HEK293 (cell line): ENCODE measurements around the gene IARS1.

Experiments
- CTCF ChIA-PET: fragments of 350-600 bp; formaldehyde crosslinking; extraction: SDS; loops from one replicate; lab custom pipeline; 2021; ENCODE audit warnings: antibody characterized with exemption; lab: Yijun Ruan, JAX
- POLR2A ChIA-PET: fragments of 300-600 bp; formaldehyde crosslinking; extraction: SDS; loops from one replicate; lab custom pipeline; 2020; ENCODE audit warnings: antibody characterized with exemption, inconsistent platforms; lab: Yijun Ruan, JAX
- H3K27ac ChIP-seq: fragments of 200-500 bp; sonication (Bioruptor generic); 2 replicates; pipeline ENCODE4 v1.5.1; 2014; ENCODE audit warnings: low read depth, low read length, control low read depth, inconsistent platforms; ENCODE audit errors: extremely low read depth
- H3K36me3 ChIP-seq, 2 experiments: fragments of 200-500 bp in 1 of 2; sonication (Bioruptor generic) in 1 of 2; 1 replicate in 1 of 2; 2 replicates in 1 of 2; pipeline ENCODE4 v1.5.1; 2014 to 2017; ENCODE audit warnings: inconsistent platforms in 2 of 2, low read length in 2 of 2; ENCODE audit not compliant: control insufficient read depth in 2 of 2, insufficient read depth in 1 of 2
- H3K4me1 ChIP-seq: fragments of 200-500 bp; sonication (Bioruptor generic); 2 replicates; pipeline ENCODE4 v1.5.1; 2014; ENCODE audit warnings: mild to moderate bottlenecking, low read length, inconsistent platforms; ENCODE audit not compliant: control insufficient read depth, insufficient read depth
- H3K4me3 ChIP-seq: 2 replicates; pipeline ENCODE4 v1.5.1; 2011; ENCODE audit warnings: low read depth, mild to moderate bottlenecking, control low read depth, low read length, moderate library complexity
- H3K9me3 ChIP-seq: fragments of 200-500 bp; sonication (Bioruptor generic); 2 replicates; pipeline ENCODE4 v1.5.1; 2014; ENCODE audit warnings: low read depth, low read length, inconsistent platforms; ENCODE audit not compliant: control insufficient read depth, insufficient read depth
- EGR2 ChIP-seq: fragments of 450-650 bp; formaldehyde crosslinking; IDR thresholded peaks from 2 replicates; pipeline ENCODE4 v1.5.1; 2016; ENCODE audit warnings: low read depth, missing biosample characterization, missing genetic modification characterization
- GLI2 ChIP-seq: fragments of 450-650 bp; formaldehyde crosslinking; IDR thresholded peaks from 2 replicates; pipeline ENCODE4; 2017; ENCODE audit warnings: missing biosample characterization, missing genetic modification characterization, low read depth, borderline replicate concordance
- HOXD13 ChIP-seq: sonication (generic); formaldehyde crosslinking; IDR thresholded peaks from 2 replicates; pipeline ENCODE4 v1.8.0; 2022; ENCODE audit warnings: missing genetic modification reagents, borderline replicate concordance
- MYNN ChIP-seq: fragments of 450-650 bp; formaldehyde crosslinking; IDR thresholded peaks from 2 replicates; pipeline ENCODE4 v1.5.1; 2016; ENCODE audit warnings: missing biosample characterization, missing genetic modification characterization, borderline replicate concordance
- SP2 ChIP-seq: fragments of 450-650 bp; formaldehyde crosslinking; IDR thresholded peaks from 2 replicates; pipeline ENCODE4 v1.5.1; 2016; ENCODE audit warnings: missing biosample characterization, missing genetic modification characterization
- ZBTB8A ChIP-seq: fragments of 450-650 bp; formaldehyde crosslinking; IDR thresholded peaks from 2 replicates; pipeline ENCODE4 v1.5.1; 2016; ENCODE audit warnings: missing biosample characterization, missing genetic modification characterization
- ZNF19 ChIP-seq: fragments of 450-650 bp; formaldehyde crosslinking; IDR thresholded peaks from 2 replicates; pipeline ENCODE4; 2016; ENCODE audit warnings: missing biosample characterization, missing genetic modification characterization, low read depth
- ZNF239 ChIP-seq: fragments of 450-650 bp; formaldehyde crosslinking; IDR thresholded peaks from 2 replicates; pipeline ENCODE4 v1.5.1; 2016; ENCODE audit warnings: missing biosample characterization, missing genetic modification characterization
- ZNF302 ChIP-seq: fragments of 450-650 bp; formaldehyde crosslinking; IDR thresholded peaks from 2 replicates; pipeline ENCODE4 v1.5.1; 2016; ENCODE audit warnings: missing biosample characterization, missing genetic modification characterization, low read depth
- ZNF529 ChIP-seq: fragments of 450-650 bp; formaldehyde crosslinking; IDR thresholded peaks from 2 replicates; pipeline ENCODE4 v1.5.1; 2017; ENCODE audit warnings: missing genetic modification characterization, missing biosample characterization; ENCODE audit not compliant: insufficient replicate concordance
- ZNF624 ChIP-seq: fragments of 450-650 bp; formaldehyde crosslinking; IDR thresholded peaks from 2 replicates; pipeline ENCODE4 v1.5.1; 2017; ENCODE audit warnings: missing biosample characterization, missing genetic modification characterization
- ZNF629 ChIP-seq: fragments of 450-650 bp; formaldehyde crosslinking; IDR thresholded peaks from 2 replicates; pipeline ENCODE4 v1.5.1; 2017; ENCODE audit warnings: missing biosample characterization, missing genetic modification characterization
- ZNF654 ChIP-seq: fragments of 450-650 bp; formaldehyde crosslinking; IDR thresholded peaks from 2 replicates; pipeline ENCODE4 v1.5.1; 2016; ENCODE audit warnings: low read depth, missing biosample characterization, missing genetic modification characterization
- ZNF660 ChIP-seq: fragments of 450-650 bp; IDR thresholded peaks from 2 replicates; pipeline ENCODE4 v1.5.1; 2018; ENCODE audit warnings: missing biosample characterization, mild to moderate bottlenecking, missing genetic modification characterization
- TF ChIP-seq, protein P1 (sequence below): fragments of 450-650 bp; formaldehyde crosslinking; IDR thresholded peaks from 2 replicates; pipeline ENCODE4 v1.5.1; 2016; ENCODE audit warnings: missing biosample characterization, missing genetic modification characterization
- TF ChIP-seq, protein P2 (sequence below): IDR thresholded peaks from 2 replicates; pipeline ENCODE4 v1.6.1; 2011; ENCODE audit warnings: mild to moderate bottlenecking, low read depth, low read length, borderline replicate concordance
- TF ChIP-seq, protein P3 (sequence below): fragments of 450-650 bp; formaldehyde crosslinking; IDR thresholded peaks from 2 replicates; pipeline ENCODE4 v1.5.1; 2017; ENCODE audit warnings: missing biosample characterization, missing genetic modification characterization

The IARS1 gene

DNA sequence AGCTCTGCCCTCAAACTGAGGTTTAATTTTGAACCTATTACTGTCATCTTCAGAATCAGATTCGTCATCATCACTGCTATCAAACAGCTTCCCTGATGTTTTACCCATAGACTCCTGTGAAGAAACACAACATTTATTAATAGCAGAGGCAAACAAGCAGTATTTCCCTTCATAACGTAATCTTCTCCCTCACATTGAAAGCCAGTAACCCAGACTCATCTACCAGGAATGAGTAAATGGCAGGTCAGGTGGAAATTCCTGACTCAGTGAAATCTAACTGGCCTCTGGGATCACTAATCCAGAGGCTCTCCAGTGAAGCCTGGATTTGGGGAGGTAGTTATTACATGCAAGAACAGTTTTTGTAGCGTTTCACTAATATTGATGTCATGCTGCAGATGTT lies 17.1 kb upstream of the IARS1 start:
- TF ChIP-seq ZNF660 (tag by site-specific recombination) (no peak), ZNF302 (no peak), ZBTB8A (tag by site-specific recombination) (no peak), ZNF654 (no peak), HOXD13 (CRISPR knock-in tag) (no peak), MYNN (tag by site-specific recombination) (no peak), ZNF239 (tag by site-specific recombination) (no peak), EGR2 (no peak), ZNF624 (tag by site-specific recombination) (no peak), SP2 (tag by site-specific recombination) (no peak), ZNF19 (tag by site-specific recombination) (no peak)
- TF ChIP-seq, protein P1, sequence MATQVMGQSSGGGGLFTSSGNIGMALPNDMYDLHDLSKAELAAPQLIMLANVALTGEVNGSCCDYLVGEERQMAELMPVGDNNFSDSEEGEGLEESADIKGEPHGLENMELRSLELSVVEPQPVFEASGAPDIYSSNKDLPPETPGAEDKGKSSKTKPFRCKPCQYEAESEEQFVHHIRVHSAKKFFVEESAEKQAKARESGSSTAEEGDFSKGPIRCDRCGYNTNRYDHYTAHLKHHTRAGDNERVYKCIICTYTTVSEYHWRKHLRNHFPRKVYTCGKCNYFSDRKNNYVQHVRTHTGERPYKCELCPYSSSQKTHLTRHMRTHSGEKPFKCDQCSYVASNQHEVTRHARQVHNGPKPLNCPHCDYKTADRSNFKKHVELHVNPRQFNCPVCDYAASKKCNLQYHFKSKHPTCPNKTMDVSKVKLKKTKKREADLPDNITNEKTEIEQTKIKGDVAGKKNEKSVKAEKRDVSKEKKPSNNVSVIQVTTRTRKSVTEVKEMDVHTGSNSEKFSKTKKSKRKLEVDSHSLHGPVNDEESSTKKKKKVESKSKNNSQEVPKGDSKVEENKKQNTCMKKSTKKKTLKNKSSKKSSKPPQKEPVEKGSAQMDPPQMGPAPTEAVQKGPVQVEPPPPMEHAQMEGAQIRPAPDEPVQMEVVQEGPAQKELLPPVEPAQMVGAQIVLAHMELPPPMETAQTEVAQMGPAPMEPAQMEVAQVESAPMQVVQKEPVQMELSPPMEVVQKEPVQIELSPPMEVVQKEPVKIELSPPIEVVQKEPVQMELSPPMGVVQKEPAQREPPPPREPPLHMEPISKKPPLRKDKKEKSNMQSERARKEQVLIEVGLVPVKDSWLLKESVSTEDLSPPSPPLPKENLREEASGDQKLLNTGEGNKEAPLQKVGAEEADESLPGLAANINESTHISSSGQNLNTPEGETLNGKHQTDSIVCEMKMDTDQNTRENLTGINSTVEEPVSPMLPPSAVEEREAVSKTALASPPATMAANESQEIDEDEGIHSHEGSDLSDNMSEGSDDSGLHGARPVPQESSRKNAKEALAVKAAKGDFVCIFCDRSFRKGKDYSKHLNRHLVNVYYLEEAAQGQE (tag by site-specific recombination): no peak
- TF ChIP-seq, all 188 proteins: peak for 0
- no peak overlapping the region for H3K27ac ChIP-seq
- ChIA-PET CTCF (interaction anchor here (0.7 kb wide), 1 partner anchor 187 kb away, joined by 3 read pairs; no protein-coding TSS in a partner anchor), POLR2A (no interaction called here)
- no peaks in the 10 kb centered on the region for H3K4me1 ChIP-seq
- H3K4me3 ChIP-seq: no peak overlapping the region
- H3K36me3 ChIP-seq: peaks cover 37 to 91% of the 10 kb centered on the region in 2 experiments
- no peaks in the 10 kb centered on the region for H3K9me3 ChIP-seq

DNA sequence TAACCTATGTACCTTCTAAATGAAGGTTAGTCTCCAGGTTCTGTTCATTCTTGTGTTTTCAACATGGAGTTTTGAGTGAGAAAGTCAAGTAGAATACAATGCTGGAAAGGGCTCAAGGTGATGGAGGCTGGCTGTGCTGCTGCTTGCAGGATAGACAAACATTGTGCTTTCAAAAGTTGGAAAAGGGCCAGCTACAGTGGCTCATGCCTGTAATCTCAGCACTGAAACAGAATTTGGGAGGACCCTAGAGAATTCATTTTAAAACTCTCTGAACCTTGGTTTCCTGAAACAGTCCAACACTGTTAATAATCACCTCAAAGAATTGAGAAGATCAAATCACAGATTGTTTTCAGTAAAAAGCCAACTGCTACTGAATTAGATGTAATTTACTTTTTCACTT lies 15.4 kb upstream of the IARS1 start:
- no peak overlapping the region for H3K4me3 ChIP-seq
- no peaks in the 10 kb centered on the region for H3K4me1 ChIP-seq
- TF ChIP-seq GLI2 (tag by site-specific recombination): no peak
- no peak for TF ChIP-seq ZNF529 (tag by site-specific recombination)
- TF ChIP-seq SP2 (tag by site-specific recombination): no peak
- TF ChIP-seq, protein P2, sequence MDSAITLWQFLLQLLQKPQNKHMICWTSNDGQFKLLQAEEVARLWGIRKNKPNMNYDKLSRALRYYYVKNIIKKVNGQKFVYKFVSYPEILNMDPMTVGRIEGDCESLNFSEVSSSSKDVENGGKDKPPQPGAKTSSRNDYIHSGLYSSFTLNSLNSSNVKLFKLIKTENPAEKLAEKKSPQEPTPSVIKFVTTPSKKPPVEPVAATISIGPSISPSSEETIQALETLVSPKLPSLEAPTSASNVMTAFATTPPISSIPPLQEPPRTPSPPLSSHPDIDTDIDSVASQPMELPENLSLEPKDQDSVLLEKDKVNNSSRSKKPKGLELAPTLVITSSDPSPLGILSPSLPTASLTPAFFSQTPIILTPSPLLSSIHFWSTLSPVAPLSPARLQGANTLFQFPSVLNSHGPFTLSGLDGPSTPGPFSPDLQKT: no peak
- TF ChIP-seq, protein P3, sequence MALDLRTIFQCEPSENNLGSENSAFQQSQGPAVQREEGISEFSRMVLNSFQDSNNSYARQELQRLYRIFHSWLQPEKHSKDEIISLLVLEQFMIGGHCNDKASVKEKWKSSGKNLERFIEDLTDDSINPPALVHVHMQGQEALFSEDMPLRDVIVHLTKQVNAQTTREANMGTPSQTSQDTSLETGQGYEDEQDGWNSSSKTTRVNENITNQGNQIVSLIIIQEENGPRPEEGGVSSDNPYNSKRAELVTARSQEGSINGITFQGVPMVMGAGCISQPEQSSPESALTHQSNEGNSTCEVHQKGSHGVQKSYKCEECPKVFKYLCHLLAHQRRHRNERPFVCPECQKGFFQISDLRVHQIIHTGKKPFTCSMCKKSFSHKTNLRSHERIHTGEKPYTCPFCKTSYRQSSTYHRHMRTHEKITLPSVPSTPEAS (tag by site-specific recombination): no peak
- TF ChIP-seq ZNF629 (tag by site-specific recombination): no peak
- CTCF ChIA-PET: interaction anchor here (0.8 to 1.6 kb wide), 3 partner anchors 17 to 326 kb away, joined by 3 to 6 read pairs (median 3); partner anchors contain the start of gene CENPP
- H3K9me3 ChIP-seq: no peaks in the 10 kb centered on the region
- no peak overlapping the region for H3K27ac ChIP-seq
- POLR2A ChIA-PET: interaction anchor here (1.0 kb wide), 1 partner anchor 16 kb away, joined by 4 read pairs; the partner anchor contains the start of gene NOL8
- H3K36me3 ChIP-seq: peaks cover 45 to 92% of the 10 kb centered on the region in 2 experiments
